ENCODE results near the gene PLA2G4D. TPM values are rescaled to one million over a fixed set of nuclear protein-coding genes. Genes with fewer than 3 reads are reported as not detected.

PLA2G4D gene
- polyA plus RNA-seq, 1 donor from 2014 or later, result not detected

- Histone ChIP-seq H4K20me1 (ENCODE audit: insufficient read depth) (no peaks in the 10 kb centered on the region), H3K36me3 (ENCODE audit: insufficient read depth, low read length) (no peaks in the 10 kb centered on the region), H3K4me3 (ENCODE audit: low read length) (no peak overlapping the region), H3K9ac (ENCODE audit: low read length) (no peak overlapping the region), H3K27me3 (ENCODE audit: insufficient read depth, low read depth, low read length) (no peaks in the 10 kb centered on the region), H3K9me2 (ENCODE audit: insufficient read depth, low read length) (no peaks in the 10 kb centered on the region), H3F3A (ENCODE audit: insufficient read depth, low read length, poor library complexity, severe bottlenecking) (no peaks in the 10 kb centered on the region), H3K27ac (ENCODE audit: low read length) (no peak overlapping the region), H3K79me2 (replicated peaks; ENCODE audit: insufficient read depth, low read length) (no peaks in the 10 kb centered on the region), H3K9me3 (ENCODE audit: low read length) (no peaks in the 10 kb centered on the region), H3K4me2 (ENCODE audit: low read length) (no peak overlapping the region), H2AFZ (ENCODE audit: low read depth, low read length) (no peak overlapping the region)
- TF ChIP-seq POLR2AphosphoS5 (IDR thresholded peaks at IDR 0.05), result no peak
These were observed 46.1 kb downstream of the PLA2G4D start for GRCh38 chr15:42048080-42048820.

- Histone ChIP-seq H3K27ac (ENCODE audit: low read length) (no peak overlapping the region), H3K9me2 (ENCODE audit: insufficient read depth, low read length) (no peaks in the 10 kb centered on the region), H4K20me1 (ENCODE audit: insufficient read depth) (no peaks in the 10 kb centered on the region), H3K79me2 (replicated peaks; ENCODE audit: insufficient read depth, low read length) (no peaks in the 10 kb centered on the region), H3K9ac (ENCODE audit: low read length) (no peak overlapping the region), H3K4me2 (ENCODE audit: low read length) (no peak overlapping the region), H2AFZ (ENCODE audit: low read depth, low read length) (no peak overlapping the region), H3K27me3 (ENCODE audit: insufficient read depth, low read depth, low read length) (no peaks in the 10 kb centered on the region), H3F3A (ENCODE audit: insufficient read depth, low read length, poor library complexity, severe bottlenecking) (no peaks in the 10 kb centered on the region), H3K9me3 (ENCODE audit: low read length) (no peaks in the 10 kb centered on the region), H3K4me3 (ENCODE audit: low read length) (no peak overlapping the region), H3K36me3 (ENCODE audit: insufficient read depth, low read length) (no peaks in the 10 kb centered on the region)
- TF ChIP-seq POLR2AphosphoS5 (IDR thresholded peaks at IDR 0.05), result no peak
- no peak for TF ChIP-seq REST (IDR thresholded peaks at IDR 0.05; ENCODE audit: borderline replicate concordance)
- TF ChIP-seq EZH2 (IDR thresholded peaks at IDR 0.05; ENCODE audit: borderline replicate concordance, insufficient read depth, low read length, poor library complexity, severe bottlenecking), result no peak
- TF ChIP-seq SMC3 (conservative IDR thresholded peaks at IDR 0.05; ENCODE audit: poor library complexity), result no peak
- no peak for TF ChIP-seq TAF1 (IDR thresholded peaks at IDR 0.05; ENCODE audit: low read depth)
- no peak for TF ChIP-seq CTCF (IDR thresholded peaks at IDR 0.05; ENCODE audit: poor library complexity, severe bottlenecking)
- no peak for TF ChIP-seq EP300 (conservative IDR thresholded peaks at IDR 0.05; ENCODE audit: poor library complexity, severe bottlenecking)
- no peak for TF ChIP-seq MXI1 (conservative IDR thresholded peaks at IDR 0.05; ENCODE audit: poor library complexity, severe bottlenecking)
- no peak for TF ChIP-seq RAD21 (conservative IDR thresholded peaks at IDR 0.05)
These were observed 47.8 kb downstream of the PLA2G4D start for GRCh38 chr15:42046597-42046996.
